NCI-H526 treated with DMSO at 0.1 percent for 48 hours (cell line): ENCODE measurements around the gene ERBB2.
A peak's percentile ranks its signal among the peaks of the same experiment; 100 is the strongest.
"Not testable (repeated sequence)": the region's sequence is repeated elsewhere in the genome, so short reads cannot be mapped to it uniquely, and the experiment has no call there.

ENCODE experiments used
- DNase-seq: peaks from one replicate; lab custom pipeline; 2025; lab: John Stamatoyannopoulos, UW

ERBB2 gene

DNA sequence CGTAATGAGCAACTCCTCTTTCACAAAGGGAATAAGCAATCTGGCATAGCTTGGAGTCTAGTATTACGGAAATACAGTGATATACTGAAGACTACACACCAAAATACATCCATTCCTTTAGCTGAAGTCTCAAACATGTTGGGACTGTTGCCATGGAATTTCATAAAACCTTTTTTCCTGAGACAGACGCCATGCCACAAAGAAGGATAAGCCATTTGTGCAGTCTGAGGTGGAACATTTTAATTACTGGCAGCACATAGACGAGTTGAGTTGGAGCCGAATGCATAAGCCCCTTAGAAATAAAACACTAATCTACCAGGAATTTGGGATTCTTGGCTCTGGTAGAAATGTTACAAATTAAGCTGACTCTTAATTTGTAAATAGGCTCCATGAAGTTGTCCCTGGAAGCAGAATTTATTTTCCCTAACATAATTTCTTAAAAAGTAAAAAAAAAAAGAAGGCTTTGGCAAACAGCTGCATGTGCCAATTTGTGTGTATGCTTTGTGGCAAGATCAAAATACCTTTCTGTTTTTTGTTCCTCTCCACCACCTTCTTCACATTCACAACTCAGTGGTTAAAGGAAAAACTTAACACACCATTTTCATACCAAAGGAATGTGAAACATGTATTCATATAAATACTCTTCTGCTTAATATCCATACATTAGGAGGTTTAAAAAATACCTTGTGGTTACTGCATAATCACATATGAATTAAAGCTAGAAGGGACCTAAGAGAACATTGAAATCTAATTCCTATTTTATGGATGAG lies 63.4 kb downstream of the ERBB2 start:
- no peak for DNase-seq

DNA sequence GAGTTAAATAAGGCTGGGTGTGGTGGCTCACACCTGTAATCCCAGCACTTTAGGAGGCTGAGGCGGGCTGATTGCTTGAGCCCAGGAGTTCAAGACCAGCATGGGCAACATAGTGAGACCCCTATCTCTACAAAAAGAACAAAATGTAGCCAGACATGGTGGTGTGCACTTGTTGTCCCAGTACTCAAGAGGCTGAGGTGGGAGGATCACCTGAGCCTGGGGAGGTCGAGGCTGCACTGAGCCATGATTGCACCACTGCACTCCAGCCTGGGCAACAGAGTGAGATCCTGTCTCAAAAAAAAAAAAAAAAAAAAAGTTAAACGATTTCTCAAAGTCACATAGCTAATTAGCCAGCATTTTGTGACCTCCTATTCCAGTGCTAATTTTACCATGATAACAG lies 64.3 kb downstream of the ERBB2 start:
- not testable (repeated sequence) for DNase-seq

DNA sequence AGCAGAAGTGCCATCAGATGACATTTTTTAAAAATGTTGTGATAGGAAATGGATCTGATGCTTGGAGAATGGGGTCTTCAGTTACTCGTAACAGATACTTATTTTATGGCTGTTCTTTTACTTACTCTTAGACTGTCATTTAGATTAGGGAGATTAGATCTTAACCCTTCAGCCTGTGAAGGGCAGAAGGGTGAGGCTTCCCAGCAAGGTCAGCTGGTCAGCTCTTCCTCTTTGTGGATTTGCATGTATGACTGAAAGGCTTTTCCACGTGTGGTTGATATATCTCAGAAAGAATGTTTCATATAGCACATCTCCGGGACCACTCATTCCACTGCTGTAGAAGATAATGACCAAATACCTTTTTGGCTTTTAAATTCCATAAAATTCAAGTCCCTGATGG lies 65.3 kb downstream of the ERBB2 start:
- no peak for DNase-seq

DNA sequence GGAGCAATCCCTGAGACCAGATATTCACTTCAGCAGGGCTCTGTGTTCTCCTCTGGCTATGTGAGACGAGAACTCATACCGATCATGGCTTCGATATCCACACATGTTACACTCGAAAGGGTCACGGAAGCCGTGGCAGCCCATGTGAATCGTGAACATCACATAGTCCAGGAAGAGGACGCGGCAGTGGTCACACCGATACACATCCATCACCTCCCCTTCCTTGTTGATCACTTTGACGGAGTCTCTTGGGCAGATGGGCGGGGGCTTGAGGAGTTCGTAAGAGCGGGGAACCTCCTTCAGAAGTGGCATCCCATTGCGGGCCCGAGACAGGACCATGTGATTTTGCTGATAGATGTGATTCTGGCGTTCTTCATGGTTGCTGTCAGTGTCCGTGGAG lies 65.9 kb downstream of the ERBB2 start:
- no peak for DNase-seq

DNA sequence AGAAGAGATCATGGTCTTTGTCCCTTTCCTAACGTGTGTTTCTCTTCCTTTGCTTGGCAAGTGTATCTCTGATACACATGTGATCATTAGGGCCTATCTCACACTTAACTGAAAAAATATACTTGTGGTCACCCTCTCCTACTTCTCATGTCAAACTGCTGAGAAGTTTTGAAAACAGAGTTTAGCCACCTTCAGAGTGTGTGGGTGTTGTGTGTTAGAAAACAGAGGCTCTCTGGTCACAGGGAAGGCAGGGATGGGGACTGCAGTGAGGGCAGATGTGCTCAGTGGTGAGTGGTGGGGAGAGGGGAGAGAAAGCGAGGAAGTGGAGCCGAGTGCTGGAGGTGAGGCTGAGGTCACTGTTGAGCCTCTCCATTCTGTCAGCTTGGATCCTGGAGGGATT lies 67.3 kb downstream of the ERBB2 start:
- DNase-seq, result no peak

DNA sequence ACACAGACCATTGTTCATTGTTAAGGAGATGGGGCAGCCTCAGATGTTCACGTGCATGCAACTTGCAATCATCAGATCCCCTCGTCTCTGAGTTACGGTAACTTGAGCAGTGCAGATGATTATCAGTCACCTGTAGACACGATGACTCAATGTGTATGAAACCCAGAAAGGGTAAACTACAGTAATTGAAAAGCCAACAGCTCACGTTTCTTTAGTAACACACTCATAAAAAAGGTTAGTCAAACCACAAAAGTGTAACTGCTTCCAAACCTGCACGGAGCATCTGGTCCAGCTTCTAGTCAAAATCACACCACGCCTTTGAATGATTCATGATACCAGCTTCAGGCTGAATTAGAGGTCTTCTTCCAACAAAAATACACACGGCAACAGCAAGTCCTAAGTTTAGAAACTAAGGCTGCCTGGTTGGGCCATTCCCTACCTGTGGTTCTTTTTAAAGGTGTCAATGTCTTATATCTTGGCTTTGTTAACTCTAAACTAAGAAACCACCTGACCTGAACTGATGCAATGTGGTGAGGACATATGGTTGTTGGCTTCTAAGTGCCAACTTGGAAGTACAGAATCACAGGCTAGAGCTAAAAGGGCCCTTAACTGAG lies 70.2 kb downstream of the ERBB2 start:
- peak; percentile 46 for DNase-seq

DNA sequence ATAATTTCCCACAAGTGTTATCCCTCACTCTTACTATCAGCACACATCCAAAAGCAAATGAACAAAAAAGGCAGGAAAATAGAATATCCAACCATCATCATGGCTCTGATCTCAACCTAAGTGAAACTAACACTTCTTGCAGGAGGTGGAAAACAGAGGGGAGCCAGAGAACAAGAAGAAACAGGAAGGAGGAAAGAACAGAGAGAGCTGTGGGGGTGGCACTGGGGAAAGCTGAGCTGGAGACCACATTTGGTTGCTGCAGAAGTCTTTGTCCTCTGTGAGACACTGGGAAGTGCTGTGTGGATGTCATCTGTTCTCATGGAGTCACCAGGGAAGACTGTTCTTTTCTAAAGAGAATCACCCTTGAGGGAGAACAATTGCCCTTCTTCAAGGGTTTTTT lies 72.6 kb downstream of the ERBB2 start:
- no peak for DNase-seq

DNA sequence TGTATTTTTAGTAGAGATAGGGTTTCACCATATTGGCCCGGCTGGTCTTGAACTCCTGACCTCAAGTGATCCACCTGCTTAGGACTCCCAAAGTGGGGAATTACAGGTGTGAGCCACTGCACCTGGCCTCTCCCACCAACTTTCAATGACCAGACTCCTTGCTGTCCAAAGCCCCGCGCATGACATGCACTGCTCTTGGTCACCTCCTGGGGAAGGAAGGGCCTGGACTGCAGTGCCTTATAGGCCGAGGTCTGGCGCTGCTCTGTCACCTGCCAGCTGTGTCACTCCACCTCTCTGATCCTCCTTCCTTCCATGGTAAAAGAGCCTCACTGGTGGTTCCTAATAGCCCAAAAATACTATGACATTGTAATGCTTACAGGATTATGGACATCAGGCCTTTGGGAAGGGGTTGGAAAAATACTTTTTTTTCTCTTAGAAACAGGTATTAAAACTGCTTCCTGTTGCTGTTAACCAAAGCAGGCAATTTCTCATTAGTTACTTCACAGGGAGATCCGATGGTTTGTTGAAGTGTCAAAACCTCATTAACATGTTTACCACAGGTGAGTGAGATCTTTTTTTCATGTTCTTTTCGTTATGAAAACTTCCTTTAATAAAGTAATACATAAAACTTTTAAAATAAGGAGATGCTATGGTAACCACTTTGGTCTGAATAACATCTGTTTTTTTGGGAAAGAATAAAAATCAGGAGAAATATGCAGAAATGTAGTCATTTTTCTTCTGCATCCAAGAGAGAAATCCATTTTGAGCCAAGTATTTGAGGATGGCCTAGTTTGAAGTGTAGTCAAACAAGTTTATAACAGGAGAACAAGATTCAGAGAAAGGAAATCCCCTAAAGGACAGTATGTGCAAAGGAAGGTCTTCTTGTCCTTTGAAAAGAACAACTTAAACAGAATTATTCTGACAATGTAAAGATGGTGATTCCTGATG lies 73.4 kb downstream of the ERBB2 start:
- no peak for DNase-seq

DNA sequence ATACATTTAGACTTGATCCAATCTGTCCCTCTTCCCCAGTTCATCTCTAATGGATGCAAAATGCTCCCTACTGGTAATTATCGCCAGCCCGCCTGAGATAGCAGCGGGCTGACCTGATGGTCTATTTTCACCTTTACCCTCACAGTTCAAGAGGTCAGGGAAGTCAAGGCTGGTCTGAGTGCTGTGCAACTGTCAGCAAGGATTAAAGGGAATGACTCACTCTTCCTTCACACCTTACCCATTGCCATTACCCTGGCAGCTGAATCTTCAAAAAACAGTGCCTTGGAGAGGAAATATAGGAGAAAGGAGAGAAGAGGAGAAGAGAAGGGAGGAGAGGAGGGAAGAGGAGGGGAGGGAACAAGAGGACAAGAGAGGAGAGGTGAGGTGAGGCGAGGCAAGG lies 74.2 kb downstream of the ERBB2 start:
- DNase-seq, result no peak

DNA sequence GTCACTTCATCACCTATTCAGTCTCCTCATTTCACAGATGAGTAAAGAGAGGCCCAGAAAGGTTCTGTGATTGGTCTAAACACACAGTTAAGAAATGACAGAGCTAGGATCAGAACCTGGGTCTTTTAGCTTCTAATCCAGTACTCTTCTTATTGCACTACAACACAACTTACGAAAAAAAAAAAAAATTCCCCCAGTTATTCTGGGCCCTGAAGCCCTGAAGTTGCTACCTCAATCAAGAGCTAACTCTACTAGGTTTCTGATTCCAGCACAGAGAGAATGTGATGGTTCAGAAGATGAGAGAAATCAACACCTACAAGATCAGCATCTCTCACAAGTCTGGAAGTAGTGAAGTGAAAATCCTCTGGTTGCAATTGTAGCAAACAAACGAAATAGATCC lies 75.2 kb downstream of the ERBB2 start:
- DNase-seq, result no peak

DNA sequence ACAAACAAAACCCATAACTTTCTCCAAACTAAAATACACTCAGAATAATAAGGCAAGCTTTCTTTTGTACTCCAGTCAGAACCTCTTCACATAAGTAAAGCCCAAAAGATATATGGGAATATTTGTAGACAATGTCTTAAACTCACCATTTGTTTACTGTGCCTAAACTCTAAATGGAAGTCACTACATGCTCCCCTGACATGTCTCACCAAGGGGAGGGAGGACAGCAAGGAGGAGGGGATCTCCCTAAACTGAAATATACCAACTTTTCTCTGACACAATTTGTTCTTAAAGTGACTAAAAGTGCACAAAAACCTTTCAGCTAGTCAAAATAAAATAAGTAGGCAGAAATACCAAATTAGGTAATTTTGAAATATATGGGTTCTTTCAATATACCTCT lies 76.4 kb downstream of the ERBB2 start:
- DNase-seq, result no peak

DNA sequence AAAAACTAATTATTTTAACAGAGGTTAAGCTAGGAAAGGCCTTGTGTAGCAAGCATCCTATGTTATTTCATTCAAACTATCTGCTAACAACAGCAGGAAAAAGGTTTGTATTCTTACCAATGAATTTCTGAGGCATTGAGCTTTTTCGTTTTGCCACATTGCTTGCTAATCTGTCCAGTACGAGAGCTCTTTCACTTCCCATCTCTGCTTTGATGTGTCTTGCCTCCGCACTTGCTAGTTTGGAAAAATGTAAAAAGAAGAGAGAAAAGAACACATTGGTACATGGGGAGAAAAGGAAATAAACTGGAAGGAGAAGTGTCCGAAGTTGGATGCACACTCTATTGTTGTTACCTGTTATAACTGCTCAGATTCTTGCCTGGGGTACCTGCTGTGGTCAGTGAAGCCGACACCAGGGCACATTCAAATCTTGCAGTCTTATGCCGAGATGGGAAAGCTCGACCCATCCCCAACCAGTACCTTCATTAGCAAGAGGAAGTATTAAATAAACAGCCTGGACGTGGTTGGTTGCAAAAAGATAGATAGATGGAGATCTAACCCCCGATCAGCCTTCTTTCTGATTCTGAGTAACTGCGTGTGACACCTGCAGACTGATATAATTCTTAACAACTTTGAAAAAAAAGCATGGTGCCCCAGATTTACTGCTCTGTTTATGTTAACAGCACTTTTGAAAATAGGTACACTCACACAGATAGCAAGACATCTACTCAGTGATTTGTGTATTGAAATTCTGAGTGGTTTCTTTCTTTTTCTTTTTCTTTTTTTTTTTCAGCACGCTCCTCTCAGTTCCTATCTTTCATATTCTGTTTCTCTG lies 77.9 kb downstream of the ERBB2 start:
- DNase-seq, result no peak
